ENCODE data around the gene LRRC51.

LRRC51 gene

DNA sequence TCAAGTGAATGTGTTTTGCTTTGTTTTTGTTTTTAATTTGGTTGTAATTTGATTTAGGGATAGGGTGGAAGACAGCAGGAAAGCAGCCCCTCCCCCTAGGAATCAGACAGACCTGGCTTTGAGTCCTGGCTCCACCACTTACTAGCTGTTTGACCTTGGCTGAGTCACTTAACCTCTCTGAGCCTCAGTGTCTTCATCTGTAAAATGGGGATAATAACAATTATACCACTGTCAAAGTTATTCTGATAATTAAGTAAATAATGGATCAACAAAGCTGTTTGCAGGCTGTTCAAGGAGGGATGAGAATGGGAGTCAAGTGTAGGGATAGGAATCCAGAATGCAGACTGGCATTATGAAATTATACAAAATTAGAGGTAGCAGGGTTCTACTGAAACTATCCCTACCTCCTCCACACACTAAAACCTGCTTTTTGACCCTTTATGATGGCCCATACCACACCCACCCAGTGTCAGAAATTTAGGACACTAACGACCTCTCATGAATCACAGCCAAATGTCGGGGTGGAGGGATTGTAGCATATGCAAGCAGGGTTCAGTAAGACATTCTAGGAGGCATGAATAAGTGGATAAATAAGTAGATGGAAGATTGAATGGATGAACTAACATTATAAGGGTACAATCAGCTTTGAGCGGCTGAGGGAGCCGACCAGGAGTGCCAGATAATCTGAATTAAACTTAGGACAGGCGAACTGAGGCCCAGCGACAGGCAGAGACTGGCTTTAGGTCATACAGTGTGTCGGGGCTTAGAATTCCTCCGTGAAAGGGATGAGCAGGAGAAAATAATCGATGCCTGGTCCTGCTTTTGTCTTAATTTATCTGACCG is 30.9 kb downstream of the LRRC51 start:
- DNase-seq, result no peak

DNA sequence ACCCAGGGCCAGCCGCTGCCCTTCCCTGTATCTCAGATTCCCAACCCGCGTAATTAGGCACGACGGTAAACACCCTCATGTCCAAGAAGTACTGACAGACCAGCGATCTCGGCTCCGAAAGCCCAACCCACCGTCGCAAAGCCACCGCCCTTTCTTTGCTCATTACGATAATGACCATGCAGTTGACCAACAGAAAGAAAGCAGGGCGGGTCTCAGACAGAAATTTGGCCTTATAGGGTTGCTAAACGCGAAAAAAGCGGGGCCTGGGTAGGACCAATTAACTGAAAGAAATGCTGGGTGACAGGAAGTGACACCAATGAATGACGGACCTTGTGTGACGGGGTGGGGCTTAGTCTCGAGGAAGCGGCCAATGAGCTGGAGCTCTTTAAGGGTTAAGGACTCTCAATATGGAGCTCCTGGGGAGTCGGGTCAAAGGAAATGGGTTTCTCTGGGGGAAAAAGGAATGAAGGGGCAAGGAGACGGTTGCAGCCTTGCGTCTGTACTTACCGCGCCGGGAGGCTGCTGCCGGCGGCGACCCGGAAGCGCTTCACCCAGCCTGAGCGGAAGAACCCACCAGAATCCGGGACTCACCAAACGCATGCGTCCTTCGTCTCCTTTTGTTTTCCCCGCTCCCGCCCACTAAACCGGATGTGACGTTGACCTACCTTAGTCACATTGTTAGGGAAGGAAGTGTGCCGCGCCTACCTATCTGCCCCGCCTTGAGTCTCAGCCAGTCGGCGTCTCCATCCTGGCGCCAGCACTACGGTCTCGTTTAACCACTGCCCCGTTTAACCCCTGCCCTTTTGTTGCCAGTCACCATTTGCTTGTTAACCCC is 31.7 kb downstream of the LRRC51 start, which contains the start of gene ANAPC15:
TSS of gene ANAPC15 (minus strand) at position 553 of the 835 bp plus-strand sequence. CDS start 1,419 bp downstream, outside the sequence.
- DNase-seq, result peak; percentile 100

DNA sequence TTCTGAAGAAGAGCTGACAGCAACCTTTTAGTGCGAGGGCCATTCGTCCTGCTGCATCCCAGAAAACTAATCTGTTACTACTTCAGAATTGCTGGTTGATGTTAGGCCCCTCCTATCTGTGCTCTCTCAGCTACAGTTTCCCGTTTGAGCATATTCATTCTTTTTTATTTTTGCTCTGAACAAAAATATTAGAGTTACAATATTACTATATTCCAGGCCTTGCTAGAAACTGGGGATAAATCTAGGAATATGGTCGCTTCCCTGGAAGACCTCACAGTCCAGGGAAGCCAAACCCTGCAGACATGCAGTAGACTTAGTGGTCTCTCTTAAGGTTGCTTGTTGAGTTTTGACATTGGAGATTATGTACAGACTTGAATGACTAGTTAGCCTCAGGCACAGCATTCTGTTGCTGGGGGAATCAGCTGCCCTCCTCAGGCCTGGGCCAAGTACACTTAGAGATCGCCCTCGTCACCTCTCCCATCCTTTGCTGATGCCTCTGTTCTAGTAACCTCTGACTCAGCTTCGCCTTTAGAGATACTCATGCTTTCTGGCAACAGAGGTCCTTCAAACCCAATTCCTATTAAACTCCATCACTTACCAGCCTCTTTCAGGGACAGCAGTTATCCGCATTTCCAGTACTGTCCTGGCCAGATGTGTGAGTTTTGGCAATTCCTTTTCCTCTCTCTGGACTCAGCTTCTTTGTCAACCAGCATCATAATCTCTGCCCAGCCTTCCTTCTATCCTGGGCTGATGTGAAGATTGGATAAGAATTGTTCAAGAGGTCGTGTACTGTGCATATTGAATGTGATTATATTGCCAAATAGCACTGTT is 32.5 kb downstream of the LRRC51 start:
- DNase-seq, result no peak

GRCh38 chr11:72114570-72114969 is 33.9 kb downstream of the LRRC51 start:
- no peak for DNase-seq

DNA sequence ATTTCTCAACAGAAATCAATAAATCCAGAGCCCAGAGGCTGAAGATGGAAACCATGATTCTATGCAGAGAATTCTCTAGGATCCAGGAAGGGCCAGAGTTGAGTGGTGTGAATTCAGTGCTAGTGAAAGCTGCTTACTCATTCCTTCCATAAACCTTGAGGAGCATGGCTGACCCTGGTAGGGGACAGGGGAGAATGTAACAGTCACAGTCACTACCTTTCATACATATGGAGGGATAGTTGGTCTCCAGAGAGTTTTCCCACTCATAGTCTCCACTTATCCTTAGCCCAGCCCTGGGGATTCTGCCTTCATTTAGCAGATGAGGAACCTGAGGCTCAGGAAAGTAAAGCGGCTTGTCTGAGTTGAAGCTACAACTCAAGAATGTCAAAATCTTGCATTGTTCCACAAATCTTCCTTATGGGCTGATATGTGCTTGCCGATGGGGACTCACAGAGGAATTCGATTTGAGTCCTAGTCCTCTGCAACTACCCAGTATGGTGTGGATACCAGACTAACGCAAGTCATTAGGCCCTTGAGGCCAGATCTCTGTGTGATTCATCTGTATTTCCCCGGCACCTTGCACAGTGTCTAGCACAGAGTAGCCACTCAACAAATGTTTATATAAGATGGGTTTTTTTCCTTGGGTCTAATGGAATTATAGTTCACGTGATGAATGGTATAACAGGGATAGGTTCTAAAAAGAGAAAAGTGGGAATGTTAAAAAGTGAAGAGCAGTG is 35.5 kb downstream of the LRRC51 start:
- DNase-seq, result no peak

GRCh38 chr11:72119198-72119597 is 38.5 kb downstream of the LRRC51 start:
- peak; percentile 16 to 50 for DNase-seq

GRCh38 chr11:72120930-72121329 is 40.3 kb downstream of the LRRC51 start:
- DNase-seq, result no peak

GRCh38 chr11:72122607-72123006 is 42.0 kb downstream of the LRRC51 start:
- DNase-seq, result no peak

DNA sequence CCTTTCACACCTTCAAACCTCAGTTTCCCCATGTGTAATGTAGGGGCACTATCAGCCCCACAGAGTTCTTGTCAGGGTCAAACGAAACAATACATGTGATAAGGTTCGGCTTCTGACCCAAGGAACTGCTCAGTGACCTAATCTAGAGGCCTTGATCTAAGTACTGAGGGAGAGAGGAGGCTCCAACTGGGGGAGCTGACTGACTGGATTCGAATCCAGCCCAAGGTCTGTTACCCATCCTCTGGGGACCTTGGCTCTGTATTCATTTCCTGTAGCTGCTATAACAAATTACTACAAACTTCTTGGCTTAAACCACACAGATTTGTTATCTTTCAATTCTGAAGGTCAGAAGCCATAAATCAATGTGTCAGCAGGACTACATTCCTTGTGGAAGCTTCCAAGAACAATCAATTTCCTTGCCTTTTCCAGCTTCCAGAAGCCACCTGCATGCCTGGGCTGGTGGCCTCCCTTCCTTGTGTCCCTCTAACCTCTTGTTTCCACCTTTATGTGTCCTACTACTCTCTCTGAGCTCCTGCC is 42.5 kb downstream of the LRRC51 start:
- no peak for DNase-seq

DNA sequence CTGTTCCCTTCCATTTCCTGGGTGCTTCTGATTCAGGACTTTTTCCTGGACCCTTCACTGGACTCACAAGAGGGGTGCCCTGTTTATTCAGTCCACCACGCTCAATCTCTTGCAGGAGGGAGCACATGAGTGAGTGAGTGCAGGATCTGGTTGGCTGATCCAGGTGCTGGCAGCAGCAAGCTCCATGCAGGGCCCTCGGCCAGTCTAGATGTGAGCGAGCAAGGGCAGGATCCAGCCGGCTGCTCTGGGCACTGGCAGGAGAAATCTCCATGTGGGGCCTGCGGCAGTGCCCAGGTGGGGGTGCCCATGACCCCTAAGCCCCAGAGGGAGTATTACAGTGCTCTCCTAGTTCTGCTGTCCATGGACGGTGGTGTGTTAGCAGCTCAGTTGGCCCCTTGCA is 43.4 kb downstream of the LRRC51 start:
- DNase-seq, result no peak

GRCh38 chr11:72125956-72126355 is 45.3 kb downstream of the LRRC51 start:
- DNase-seq, result no peak

- DNase-seq, result no peak
These were observed 47.3 kb downstream of the LRRC51 start for GRCh38 chr11:72127923-72128322.

- DNase-seq, result no peak
These were observed 48.7 kb downstream of the LRRC51 start for GRCh38 chr11:72129381-72129780.

DNA sequence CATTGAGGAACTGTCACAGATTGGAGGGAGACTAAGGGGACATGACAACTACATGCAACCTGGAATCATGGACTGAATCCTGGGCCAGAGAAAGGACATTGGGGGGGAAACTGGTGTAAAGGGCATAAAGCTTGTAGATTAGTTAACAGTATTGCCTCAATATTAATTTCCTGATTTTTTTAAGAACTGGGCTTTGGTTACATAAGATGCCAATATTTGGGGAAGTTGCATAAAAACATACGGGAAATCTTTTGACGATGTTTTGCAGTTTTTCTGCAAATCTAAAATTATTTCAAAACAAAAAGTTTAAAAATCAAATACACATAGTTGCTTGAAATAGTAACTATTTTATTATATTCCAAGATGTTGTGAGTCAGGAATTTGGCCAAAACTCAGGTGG is 52.0 kb downstream of the LRRC51 start:
- DNase-seq, result peak; percentile 44 to 88

GRCh38 chr11:72135473-72135872 is 54.8 kb downstream of the LRRC51 start, which contains the start of gene FOLR3:
Gene FOLR3, plus strand, starts transcription at chr11:72135725. Its CDS starts 228 bp downstream, at chr11:72135953.
- peak; percentile 71 to 81 for DNase-seq

GRCh38 chr11:72135891-72136683 is 55.4 kb downstream of the LRRC51 start:
- no peak for DNase-seq

DNA sequence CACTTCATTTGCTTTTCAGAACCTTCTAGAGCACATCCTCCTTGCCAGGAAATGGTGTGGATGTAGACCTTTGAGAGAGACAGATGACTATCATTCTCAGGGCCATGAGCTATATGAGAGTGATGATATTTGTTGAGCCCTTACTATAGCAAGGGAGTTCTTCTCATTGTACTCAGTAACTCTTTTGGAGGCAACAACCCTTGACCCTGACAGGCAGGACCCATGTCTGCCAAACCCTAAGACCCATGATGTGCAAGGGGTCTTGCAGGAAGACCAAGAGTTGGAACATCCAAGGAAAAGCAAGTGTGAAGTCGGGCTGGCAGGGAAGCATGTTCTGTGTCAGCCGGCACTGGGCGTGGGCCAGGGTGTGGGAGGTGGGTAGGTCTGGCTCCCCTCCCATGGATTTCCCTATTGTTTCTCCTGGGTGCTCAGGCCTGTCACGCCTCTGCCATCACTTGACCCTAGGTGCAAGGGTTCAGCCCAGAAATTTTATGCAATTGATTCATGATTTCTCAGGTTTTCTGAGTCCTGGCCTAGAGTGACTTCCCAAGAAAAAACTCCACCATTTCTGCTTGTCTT is 56.1 kb downstream of the LRRC51 start:
- no peak for DNase-seq

- no peak for DNase-seq
These were observed 58.3 kb downstream of the LRRC51 start for GRCh38 chr11:72138821-72139390.

DNA sequence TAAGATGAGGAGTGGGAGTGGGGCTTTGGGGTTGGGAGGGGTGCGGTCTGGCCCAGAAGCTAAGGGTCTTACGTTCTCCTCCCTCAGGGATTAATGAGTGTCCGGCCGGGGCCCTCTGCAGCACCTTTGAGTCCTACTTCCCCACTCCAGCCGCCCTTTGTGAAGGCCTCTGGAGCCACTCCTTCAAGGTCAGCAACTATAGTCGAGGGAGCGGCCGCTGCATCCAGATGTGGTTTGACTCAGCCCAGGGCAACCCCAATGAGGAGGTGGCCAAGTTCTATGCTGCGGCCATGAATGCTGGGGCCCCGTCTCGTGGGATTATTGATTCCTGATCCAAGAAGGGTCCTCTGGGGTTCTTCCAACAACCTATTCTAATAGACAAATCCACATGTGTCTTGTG is 58.9 kb downstream of the LRRC51 start:
- no peak for DNase-seq

GRCh38 chr11:72140661-72141060 is 60.0 kb downstream of the LRRC51 start:
- no peak for DNase-seq
